GM23248 (cell line): Measurements from ENCODE around the gene APOD. TPM values are rescaled to one million over a fixed set of nuclear protein-coding genes. Genes with fewer than 3 reads are reported as not detected.

Experiments
- DNase-seq: peaks from one replicate; pipeline ENCODE4 v3.0.0-alpha.2; 2015
- H2AFZ ChIP-seq: fragments of 200-600 bp; sonication (generic); 2 replicates; pipeline ENCODE4 v1.6.1; 2016; ENCODE audit warnings: antibody characterized with exemption
- H3F3A ChIP-seq: fragments of 200-600 bp; sonication (generic); 2 replicates; pipeline ENCODE4 v1.6.1; 2016; ENCODE audit warnings: mild to moderate bottlenecking, antibody characterized with exemption, mixed run types; ENCODE audit not compliant: insufficient read depth
- H3K27ac ChIP-seq: fragments of 200-600 bp; sonication (generic); 2 replicates; pipeline ENCODE4 v1.5.1; 2016; ENCODE audit warnings: mild to moderate bottlenecking
- H3K27me3 ChIP-seq: fragments of 200-600 bp; sonication (generic); replicated peaks from 2 replicates; pipeline ENCODE4 v1.6.1; 2016; ENCODE audit warnings: mild to moderate bottlenecking; ENCODE audit not compliant: insufficient read depth
- H3K36me3 ChIP-seq: fragments of 200-600 bp; sonication (generic); 2 replicates; pipeline ENCODE4 v1.6.1; 2016; ENCODE audit warnings: low read depth, mild to moderate bottlenecking
- H3K4me1 ChIP-seq: fragments of 200-600 bp; sonication (generic); 2 replicates; pipeline ENCODE4 v1.6.1; 2016; ENCODE audit warnings: mild to moderate bottlenecking; ENCODE audit not compliant: insufficient read depth
- H3K4me2 ChIP-seq: fragments of 200-600 bp; sonication (generic); one replicate; pipeline ENCODE4 v1.6.1; 2016; ENCODE audit warnings: mild to moderate bottlenecking; ENCODE audit not compliant: unreplicated experiment
- H3K4me3 ChIP-seq: fragments of 200-600 bp; sonication (generic); 2 replicates; pipeline ENCODE4 v1.5.1; 2016; ENCODE audit warnings: mild to moderate bottlenecking
- H3K79me2 ChIP-seq: fragments of 200-600 bp; sonication (generic); 2 replicates; pipeline ENCODE4 v1.6.1; 2016; ENCODE audit warnings: mild to moderate bottlenecking; ENCODE audit not compliant: insufficient read depth
- H3K9ac ChIP-seq: fragments of 200-600 bp; sonication (generic); 2 replicates; pipeline ENCODE4 v1.6.1; 2016; ENCODE audit warnings: mild to moderate bottlenecking
- H3K9me2 ChIP-seq: fragments of 200-600 bp; sonication (generic); 2 replicates; pipeline ENCODE4 v1.6.1; 2016; ENCODE audit warnings: mixed run types, mild to moderate bottlenecking, moderate library complexity; ENCODE audit not compliant: insufficient read depth
- H3K9me3 ChIP-seq: fragments of 200-600 bp; sonication (generic); one replicate; pipeline ENCODE4 v1.6.1; 2017; ENCODE audit warnings: low read depth
- H4K20me1 ChIP-seq: fragments of 200-600 bp; sonication (generic); 2 replicates; pipeline ENCODE4 v1.6.0; 2016; ENCODE audit not compliant: insufficient read depth
- EZH2 ChIP-seq: fragments of 200-600 bp; sonication (generic); IDR thresholded peaks from 2 replicates; pipeline ENCODE4 v1.6.1; 2018; ENCODE audit warnings: antibody characterized with exemption, mild to moderate bottlenecking; ENCODE audit not compliant: insufficient read depth, poor library complexity, severe bottlenecking
- EZH2phosphoT487 ChIP-seq: fragments of 200-600 bp; sonication (generic); IDR thresholded peaks from 2 replicates; pipeline ENCODE4 v1.6.1; 2018; ENCODE audit warnings: antibody characterized with exemption, moderate library complexity, mild to moderate bottlenecking, low read depth; ENCODE audit not compliant: insufficient read depth
- WGBS, 2 experiments: methylation state at CpG; one replicate each; pipeline ENCODE4 v1.1.6; 2015 to 2017; ENCODE audit warnings: low lambda C conversion rate in 2 of 2, low coverage in 1 of 2; ENCODE audit errors: missing lambda C conversion rate in 2 of 2; 5-methylcytosine and 5-hydroxymethylcytosine counted together
- in situ Hi-C: fragments of 300-500 bp; cut with MboI; formaldehyde crosslinking; loops from 2 replicates; pipeline ENCODE4 v1.15.0; 2020
- polyA plus RNA-seq: library from polyadenylated mRNA; unstranded; fragments of >200 nt; fragmentation: Nextera tagmentation; extraction: Ambion mirVana; gene quantifications from 2 replicates; pipeline ENCODE4 v1.2.1, GENCODE V29; 2016
- total RNA-seq: library from RNA; depleted of rRNA; stranded (reverse); fragments of >200 nt; shearing (Covaris generic); gene quantifications from 2 replicates; pipeline ENCODE4 v1.2.3, GENCODE V29; 2014

APOD gene
- total and polyA plus RNA-seq, 2 experiments from 2014 or later = 0.97 to 3.7 TPM

DNA sequence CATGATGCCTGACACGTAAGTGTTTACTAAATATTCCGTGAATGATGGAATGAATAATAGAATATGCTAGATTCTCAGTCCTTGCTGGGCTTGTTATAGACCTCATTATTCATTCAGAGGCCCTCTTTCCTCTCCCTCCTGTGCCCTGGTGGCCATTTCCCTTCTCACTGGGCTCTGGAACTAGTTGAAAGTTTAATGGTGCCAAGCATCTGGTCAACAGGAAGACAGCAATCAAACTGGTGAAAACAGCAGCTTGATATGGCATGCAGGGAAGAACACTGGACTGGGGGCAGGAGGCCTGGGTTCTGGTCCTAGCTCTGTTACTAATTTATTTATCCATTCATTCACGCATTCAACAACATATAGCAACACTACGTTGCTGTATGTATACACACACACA is 3.7 kb upstream of the APOD start:
- H3K4me2 ChIP-seq = no peak overlapping the region
- H3K4me3 ChIP-seq = no peak overlapping the region
- H3K9ac ChIP-seq = no peak overlapping the region
- no peaks in the 10 kb centered on the region for H3K9me2 ChIP-seq
- no peak overlapping the region for H3K27ac ChIP-seq
- H3K4me1 ChIP-seq = peaks cover 10% of the 10 kb centered on the region
- no peak for DNase-seq
- WGBS, 2 experiments = 29 to 31% methylated on average over 4 of the region's 4 CpGs
- in situ Hi-C loops = no loop called here
- no peaks in the 10 kb centered on the region for H4K20me1 ChIP-seq
- H3K9me3 ChIP-seq = no peaks in the 10 kb centered on the region
- H3K27me3 ChIP-seq = no peaks in the 10 kb centered on the region
- no peak overlapping the region for H2AFZ ChIP-seq
- no peaks in the 10 kb centered on the region for H3K79me2 ChIP-seq
- TF ChIP-seq EZH2phosphoT487 (no peak), EZH2 (no peak)
- no peaks in the 10 kb centered on the region for H3K36me3 ChIP-seq
- no peaks in the 10 kb centered on the region for H3F3A ChIP-seq

DNA sequence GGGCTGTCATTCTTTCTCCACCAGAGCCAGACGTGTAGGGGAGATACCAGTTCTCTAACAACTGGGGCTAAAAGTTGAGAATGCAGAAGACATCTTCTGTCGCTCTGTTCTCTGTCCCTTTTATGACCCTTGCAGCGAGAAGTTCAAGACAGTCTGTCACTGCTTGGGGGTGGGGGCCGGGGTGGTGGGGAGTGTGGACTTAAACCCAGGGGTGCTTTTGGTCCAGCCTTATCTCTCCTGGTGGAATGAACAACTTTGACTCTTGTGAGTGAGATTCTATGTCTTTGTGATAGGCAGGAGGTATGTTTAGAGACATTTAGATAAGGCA is 767 bp upstream of the APOD start:
- in situ Hi-C loops = no loop called here
- TF ChIP-seq EZH2 = no peak
- no peak for TF ChIP-seq EZH2phosphoT487
- WGBS, 2 experiments = 19 to 23% methylated on average over 4 of the region's 4 CpGs
- H3K9me2 ChIP-seq = no peaks in the 10 kb centered on the region
- no peaks in the 10 kb centered on the region for H3K27me3 ChIP-seq
- H3K79me2 ChIP-seq = no peaks in the 10 kb centered on the region
- no peak overlapping the region; the same call in 1 of the 2 replicates for H3K9ac ChIP-seq
- no peaks in the 10 kb centered on the region for H3K9me3 ChIP-seq
- H2AFZ ChIP-seq = peak overlapping the region; percentile 86
- 0 out of 2 replicates have a peak overlapping the region, but pooled peaks have one; percentile 48 for H3K4me3 ChIP-seq
- no peaks in the 10 kb centered on the region for H4K20me1 ChIP-seq
- H3K36me3 ChIP-seq = no peaks in the 10 kb centered on the region
- H3K27ac ChIP-seq = no peak overlapping the region
- no peak for DNase-seq
- H3K4me1 ChIP-seq = peaks cover 18% of the 10 kb centered on the region
- H3K4me2 ChIP-seq = peak overlapping the region; percentile 66
- no peaks in the 10 kb centered on the region for H3F3A ChIP-seq

DNA sequence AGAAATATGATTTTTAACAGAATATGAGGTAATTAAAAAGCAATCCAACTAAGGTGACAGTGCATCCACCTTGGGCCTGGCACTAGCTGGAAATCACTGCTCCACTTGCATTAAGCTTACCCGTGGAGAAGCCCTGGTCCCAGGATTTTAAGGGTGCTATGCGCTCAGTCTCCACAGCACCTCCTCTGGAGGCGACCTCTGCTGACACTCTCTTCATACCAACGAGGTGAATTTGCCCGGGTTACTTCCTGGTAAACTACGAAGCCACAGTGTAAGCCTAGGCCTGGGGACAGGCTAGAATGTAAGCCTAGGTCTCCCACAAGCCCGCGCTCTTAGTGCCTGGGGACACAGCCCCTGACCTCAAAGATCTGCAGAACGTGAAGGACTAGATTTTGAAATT is 793 bp downstream of the APOD start:
- H3K9me2 ChIP-seq = no peaks in the 10 kb centered on the region
- no peaks in the 10 kb centered on the region for H3K27me3 ChIP-seq
- TF ChIP-seq EZH2phosphoT487 (no peak), EZH2 (no peak)
- H3K79me2 ChIP-seq = no peaks in the 10 kb centered on the region
- H3K9ac ChIP-seq = no peak overlapping the region
- H3K9me3 ChIP-seq = no peaks in the 10 kb centered on the region
- in situ Hi-C loops = no loop called here
- peaks cover 18% of the 10 kb centered on the region for H3K4me1 ChIP-seq
- no peak overlapping the region for H3K4me2 ChIP-seq
- no peaks in the 10 kb centered on the region for H3F3A ChIP-seq
- H3K4me3 ChIP-seq = no peak overlapping the region
- no peaks in the 10 kb centered on the region for H3K36me3 ChIP-seq
- no peak overlapping the region for H3K27ac ChIP-seq
- H4K20me1 ChIP-seq = no peaks in the 10 kb centered on the region
- 75 to 77% methylated on average over 9 of the region's 9 CpGs for WGBS, 2 experiments
- 0 out of 2 replicates have a peak overlapping the region, but pooled peaks have one; percentile 86 for H2AFZ ChIP-seq
- no peak for DNase-seq

DNA sequence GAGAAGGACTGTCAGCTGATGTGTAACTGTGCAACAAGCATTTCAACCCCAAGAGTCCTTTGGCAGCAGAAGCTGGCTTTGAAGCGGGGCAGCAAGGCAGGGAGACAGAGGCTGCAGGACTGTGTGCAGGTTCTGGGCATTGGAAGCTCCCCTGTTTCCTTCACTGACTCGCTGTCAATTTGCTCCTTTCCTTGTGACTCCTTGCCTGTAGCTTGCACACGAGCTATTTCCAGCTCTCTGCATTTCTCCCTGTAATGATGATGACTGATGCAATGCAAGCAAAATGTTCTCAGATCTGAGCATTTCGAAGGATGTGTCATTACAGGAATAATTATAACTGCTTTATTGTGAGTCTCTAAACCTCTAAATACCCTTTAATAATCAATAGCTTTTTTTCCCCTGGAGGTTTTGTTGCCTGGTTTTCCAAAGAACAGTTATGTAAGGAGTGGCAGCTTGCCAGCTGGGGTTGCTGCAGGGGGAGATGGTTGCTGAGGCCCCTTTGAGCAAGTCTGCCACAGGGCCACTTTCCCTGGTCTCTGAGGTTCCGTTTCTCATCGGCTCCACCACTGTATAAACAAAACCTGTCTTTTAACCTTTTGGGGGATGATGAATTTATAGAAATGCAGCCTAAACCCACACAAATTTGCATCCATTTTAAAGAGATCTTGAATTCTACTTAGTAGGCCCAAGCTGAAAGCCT is 2.8 kb downstream of the APOD start:
- no peaks in the 10 kb centered on the region for H3K27me3 ChIP-seq
- no peaks in the 10 kb centered on the region for H4K20me1 ChIP-seq
- H3F3A ChIP-seq = no peaks in the 10 kb centered on the region
- H3K9me3 ChIP-seq = no peaks in the 10 kb centered on the region
- peaks cover 18% of the 10 kb centered on the region for H3K4me1 ChIP-seq
- H3K4me2 ChIP-seq = peak overlapping the region; percentile 9
- peak; percentile 83 for DNase-seq
- peak overlapping the region; percentile 45 for H3K27ac ChIP-seq
- no peaks in the 10 kb centered on the region for H3K36me3 ChIP-seq
- H3K9me2 ChIP-seq = no peaks in the 10 kb centered on the region
- H3K9ac ChIP-seq = peak overlapping the region; percentile 51
- H3K79me2 ChIP-seq = no peaks in the 10 kb centered on the region
- in situ Hi-C loops = no loop called here
- H2AFZ ChIP-seq = peak overlapping the region; percentile 63
- H3K4me3 ChIP-seq = no peak overlapping the region
- WGBS, 2 experiments = 17 to 19% methylated on average over 6 of the region's 6 CpGs
- TF ChIP-seq EZH2phosphoT487 = no peak
